Umbilical cord (tissue), 2 donors: ENCODE measurements around the gene IL18RAP. TPM values are rescaled to one million over a fixed set of nuclear protein-coding genes. Genes with fewer than 3 reads are reported as not detected.

ENCODE experiments used
- DNase-seq: peaks from one replicate; pipeline ENCODE4 v3.0.0-alpha.2; 2015; ENCODE audit warnings: low spot score
- total RNA-seq: library from RNA; depleted of rRNA; stranded (reverse); fragments of >200 nt; gene quantifications from one replicate; pipeline ENCODE4 v1.2.3, GENCODE V29; 2014; ENCODE audit warnings: low replicate concordance; ENCODE audit not compliant: insufficient read depth

IL18RAP gene
- total RNA-seq, 1 donor from 2014 or later, result 5.5 TPM

DNA sequence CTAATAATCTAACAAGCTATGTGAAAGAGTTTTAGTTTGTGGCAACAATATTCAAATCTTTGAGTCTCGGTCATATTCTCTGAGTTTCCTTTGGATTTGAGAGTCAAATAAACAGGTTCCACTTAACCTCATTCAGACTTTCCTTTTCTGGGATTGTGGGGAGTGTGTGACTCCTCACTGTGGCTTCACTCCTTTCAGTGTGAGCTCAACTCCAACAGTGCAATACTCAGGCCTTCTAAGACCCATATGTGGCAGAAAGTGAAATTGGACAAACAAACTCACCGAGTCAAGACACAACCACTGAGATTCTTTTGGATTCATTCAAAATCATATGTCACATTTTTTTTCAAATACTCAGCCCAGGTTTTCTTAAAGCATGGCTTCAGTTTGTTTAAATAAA lies 75.5 kb downstream of the IL18RAP start:
- no peak for DNase-seq

DNA sequence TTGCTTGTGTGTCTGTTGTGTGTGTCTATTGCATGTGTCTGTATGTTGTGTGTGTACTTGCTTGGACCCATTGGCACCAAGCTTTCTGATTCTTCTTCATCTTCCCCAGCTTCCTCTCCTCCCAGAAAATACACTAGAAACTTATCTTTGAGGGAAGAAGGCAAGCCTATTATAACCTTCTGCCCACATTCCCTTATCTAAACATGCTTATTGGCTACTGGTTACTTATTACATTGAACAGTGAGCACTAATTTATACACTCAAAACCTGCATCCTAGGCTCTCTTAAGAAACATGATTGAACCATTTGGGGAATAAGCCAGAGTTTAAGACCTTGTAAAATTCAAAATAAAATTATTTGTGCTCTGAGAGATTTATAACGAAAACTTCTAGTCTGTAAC lies 76.6 kb downstream of the IL18RAP start:
- no peak for DNase-seq

Other genes starting within 250 kb of the IL18RAP start
- gene IL1RL2, start 236.1 kb upstream of the IL18RAP start, total RNA-seq, result not detected
- 4.6 TPM for gene IL1RL1, start 111.6 kb upstream of the IL18RAP start, total RNA-seq
- gene IL18R1, start 67.4 kb upstream of the IL18RAP start, total RNA-seq, result 6.7 TPM
- 1.2 TPM for gene SLC9A4, start 50.1 kb downstream of the IL18RAP start, total RNA-seq
- gene SLC9A2, start 196.4 kb downstream of the IL18RAP start, total RNA-seq, result 5.1 TPM